Natural killer cell (primary cell): Measurements from ENCODE around the gene EGFL8. TPM values are rescaled to one million over a fixed set of nuclear protein-coding genes. Genes with fewer than 3 reads are reported as not detected.

Experiments
- ATAC-seq, 3 donors: fragments of 150-1000 bp in 2 of 3; fragments of 200-7000 bp in 1 of 3; cut with Tn5 transposase; 1 replicate in 1 of 3; 2 replicates in 2 of 3; pipeline ENCODE4 v1.10.0; 2021; ENCODE audit warnings: mild to moderate bottlenecking in 2 of 3, moderate library complexity in 2 of 3
- DNase-seq, 2 donors: peaks; one replicate each; pipeline versions ENCODE4 v3.0.0 to v3.0.0-alpha.2; 2013 to 2021; ENCODE audit warnings: mixed read lengths in 1 of 2
- H3K27ac ChIP-seq: one replicate; pipeline ENCODE4 v1.5.1; 2013; ENCODE audit warnings: mild to moderate bottlenecking, low read length
- H3K27me3 ChIP-seq: one replicate; pipeline ENCODE4 v1.6.1; 2013; ENCODE audit warnings: low read length; ENCODE audit not compliant: control insufficient read depth, insufficient read depth
- H3K36me3 ChIP-seq: one replicate; pipeline ENCODE4 v1.6.1; 2013; ENCODE audit warnings: low read length; ENCODE audit not compliant: control insufficient read depth, insufficient read depth
- H3K4me1 ChIP-seq: one replicate; pipeline ENCODE4 v1.6.1; 2013; ENCODE audit warnings: low read length; ENCODE audit not compliant: control insufficient read depth, insufficient read depth
- H3K4me3 ChIP-seq: one replicate; pipeline ENCODE4 v1.5.1; 2013; ENCODE audit warnings: low read length
- H3K9me3 ChIP-seq: one replicate; pipeline ENCODE4 v1.6.1; 2013; ENCODE audit warnings: low read length; ENCODE audit not compliant: control insufficient read depth, insufficient read depth
- H3K27ac Mint-ChIP-seq, 2 donors: one replicate each; pipeline ENCODE4 v1.8.0; 2022; ENCODE audit warnings: mild to moderate bottlenecking in 2 of 2, mixed read lengths in 2 of 2, moderate library complexity in 1 of 2
- H3K27me3 Mint-ChIP-seq, 2 donors: one replicate each; pipeline ENCODE4 v1.8.0; 2022; ENCODE audit warnings: low read depth in 2 of 2, mixed read lengths in 2 of 2
- H3K36me3 Mint-ChIP-seq: one replicate; pipeline ENCODE4 v1.8.0; 2022; ENCODE audit warnings: mixed read lengths
- H3K4me1 Mint-ChIP-seq, 2 donors: one replicate each; pipeline ENCODE4 v1.8.0; 2022; ENCODE audit warnings: mixed read lengths in 2 of 2
- H3K4me3 Mint-ChIP-seq: one replicate; pipeline ENCODE4 v1.8.0; 2022; ENCODE audit warnings: mild to moderate bottlenecking, moderate library complexity, mixed read lengths
- H3K9me3 Mint-ChIP-seq, 2 donors: one replicate each; pipeline ENCODE4 v1.8.0; 2022; ENCODE audit warnings: mixed read lengths in 2 of 2
- WGBS: methylation state at CpG from one replicate; pipeline ENCODE4 v1.1.7; 2013; ENCODE audit warnings: missing lambda C conversion rate; ENCODE audit not compliant: insufficient coverage; 5-methylcytosine and 5-hydroxymethylcytosine counted together
- intact Hi-C: fragments of 100-400 bp; cut with micrococcal nuclease; formaldehyde crosslinking; loops from one replicate; pipeline ENCODE4 v1.14.2; 2022
- total RNA-seq, 4 donors: library from RNA; stranded (reverse); fragments of 120-200 nt in 1 of 4; gene quantifications; one replicate each; pipeline versions ENCODE4 v1.2.3 to v1.2.4, GENCODE V29; 2013 to 2022
- TF ChIP-seq, protein P1 (sequence below): fragments of 200-600 bp; IDR thresholded peaks from one replicate; pipeline ENCODE4 v1.8.0; 2022; ENCODE audit warnings: antibody characterized with exemption

EGFL8 gene
- total RNA-seq, 3 donors from 2014 or later (not counting 1 experiment from before 2014, with no cell fraction given) = 18.2 to 22.9 (median 20.1) TPM

DNA sequence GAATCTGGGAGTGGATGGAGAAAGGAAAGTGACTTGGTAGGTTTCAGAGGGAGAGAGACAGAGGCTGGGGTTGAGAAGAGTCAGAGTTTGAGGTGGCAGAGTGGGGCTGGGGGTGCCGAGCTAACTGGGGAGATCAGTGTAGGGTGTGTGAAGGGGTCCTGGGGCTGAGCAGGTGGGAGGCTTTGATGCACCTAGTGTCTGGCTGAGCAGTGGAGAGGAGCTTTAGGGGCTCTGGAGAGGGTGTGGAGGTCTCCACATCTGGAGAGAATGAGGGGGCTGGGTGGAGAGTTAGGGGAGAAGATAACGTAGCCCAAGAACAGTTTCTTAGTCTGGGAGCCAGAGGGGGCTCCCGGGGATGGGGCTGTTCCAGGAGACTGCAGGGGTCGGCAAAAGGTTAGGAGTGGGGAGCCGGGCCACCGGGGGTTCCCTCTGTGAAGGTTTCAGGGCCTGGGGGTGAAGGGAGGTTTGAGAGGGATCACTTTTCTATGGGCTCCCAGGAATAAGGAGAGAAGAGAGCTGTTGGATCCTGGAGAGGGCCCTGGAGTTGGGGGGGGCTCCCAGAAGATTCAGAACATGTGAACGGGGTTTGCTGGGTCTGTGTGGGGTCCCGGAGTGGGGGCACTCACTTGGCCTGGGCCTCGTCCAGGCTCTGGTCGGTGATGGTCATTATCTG is 24.8 kb downstream of the EGFL8 start:
- H3K4me3 ChIP-seq = peak overlapping the region; percentile 69

DNA sequence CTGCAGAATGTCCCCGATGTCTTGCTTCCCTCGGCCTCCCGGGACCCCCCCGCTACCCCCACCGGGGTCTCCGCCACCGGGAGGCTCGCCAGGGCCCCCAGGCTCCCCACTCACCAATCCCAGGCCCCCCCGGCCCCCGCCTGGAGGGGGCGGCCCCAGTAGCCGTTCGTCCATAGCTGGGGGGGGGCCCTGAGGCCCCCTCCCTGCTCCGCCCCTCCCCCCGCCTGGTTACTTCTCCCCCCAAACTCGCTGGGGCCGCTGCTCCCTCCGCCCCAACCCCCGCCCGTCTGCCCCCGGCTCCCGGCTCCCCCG is 25.3 kb downstream of the EGFL8 start:
- H3K4me1 Mint-ChIP-seq = peaks cover 58 to 81% of the 10 kb centered on the region in 2 donors
- WGBS = 0% methylated on average over 13 of the region's 23 CpGs
- ATAC-seq = no peak
- DNase-seq = no peak
- H3K4me3 Mint-ChIP-seq = peak overlapping the region; percentile 88
- H3K4me3 ChIP-seq = peak overlapping the region; percentile 69
- H3K27me3 ChIP-seq = no peaks in the 10 kb centered on the region
- peak overlapping the region; percentile 99 for H3K27ac ChIP-seq
- intact Hi-C loops = loop anchor here (1.0 to 10.0 kb wide), 2 partner anchors 11 to 215 kb away; partner anchors contain the start of genes DXO and RNF5
- no peaks in the 10 kb centered on the region for H3K27me3 Mint-ChIP-seq
- H3K36me3 ChIP-seq = peaks cover 27% of the 10 kb centered on the region
- no peaks in the 10 kb centered on the region for H3K9me3 ChIP-seq
- peak overlapping the region; percentile 99 for H3K27ac Mint-ChIP-seq
- H3K36me3 Mint-ChIP-seq = peaks cover 19% of the 10 kb centered on the region
- H3K4me1 ChIP-seq = peaks cover 75% of the 10 kb centered on the region
- H3K9me3 Mint-ChIP-seq = no peaks in the 10 kb centered on the region
- TF ChIP-seq, protein P1, sequence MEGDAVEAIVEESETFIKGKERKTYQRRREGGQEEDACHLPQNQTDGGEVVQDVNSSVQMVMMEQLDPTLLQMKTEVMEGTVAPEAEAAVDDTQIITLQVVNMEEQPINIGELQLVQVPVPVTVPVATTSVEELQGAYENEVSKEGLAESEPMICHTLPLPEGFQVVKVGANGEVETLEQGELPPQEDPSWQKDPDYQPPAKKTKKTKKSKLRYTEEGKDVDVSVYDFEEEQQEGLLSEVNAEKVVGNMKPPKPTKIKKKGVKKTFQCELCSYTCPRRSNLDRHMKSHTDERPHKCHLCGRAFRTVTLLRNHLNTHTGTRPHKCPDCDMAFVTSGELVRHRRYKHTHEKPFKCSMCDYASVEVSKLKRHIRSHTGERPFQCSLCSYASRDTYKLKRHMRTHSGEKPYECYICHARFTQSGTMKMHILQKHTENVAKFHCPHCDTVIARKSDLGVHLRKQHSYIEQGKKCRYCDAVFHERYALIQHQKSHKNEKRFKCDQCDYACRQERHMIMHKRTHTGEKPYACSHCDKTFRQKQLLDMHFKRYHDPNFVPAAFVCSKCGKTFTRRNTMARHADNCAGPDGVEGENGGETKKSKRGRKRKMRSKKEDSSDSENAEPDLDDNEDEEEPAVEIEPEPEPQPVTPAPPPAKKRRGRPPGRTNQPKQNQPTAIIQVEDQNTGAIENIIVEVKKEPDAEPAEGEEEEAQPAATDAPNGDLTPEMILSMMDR = no peak

More for the DNA sequence above, 24.8 kb downstream of the EGFL8 start:
- Mint-ChIP-seq H3K27ac (peak overlapping the region; percentile 99), H3K4me1 (peaks cover 53 to 77% of the 10 kb centered on the region in 2 donors), H3K36me3 (peaks cover 19% of the 10 kb centered on the region), H3K27me3 (no peaks in the 10 kb centered on the region), H3K4me3 (peak overlapping the region; percentile 88), H3K9me3 (no peaks in the 10 kb centered on the region)
- 3% methylated on average over 10 of the region's 10 CpGs for WGBS
- Histone ChIP-seq H3K4me1 (peaks cover 70% of the 10 kb centered on the region), H3K27me3 (no peaks in the 10 kb centered on the region), H3K9me3 (no peaks in the 10 kb centered on the region), H3K27ac (peak overlapping the region; percentile 99), H3K36me3 (peaks cover 29% of the 10 kb centered on the region)
- ATAC-seq (no peak), DNase-seq (no peak)
- TF ChIP-seq, protein P1 = no peak
- intact Hi-C loops = no loop called here

DNA sequence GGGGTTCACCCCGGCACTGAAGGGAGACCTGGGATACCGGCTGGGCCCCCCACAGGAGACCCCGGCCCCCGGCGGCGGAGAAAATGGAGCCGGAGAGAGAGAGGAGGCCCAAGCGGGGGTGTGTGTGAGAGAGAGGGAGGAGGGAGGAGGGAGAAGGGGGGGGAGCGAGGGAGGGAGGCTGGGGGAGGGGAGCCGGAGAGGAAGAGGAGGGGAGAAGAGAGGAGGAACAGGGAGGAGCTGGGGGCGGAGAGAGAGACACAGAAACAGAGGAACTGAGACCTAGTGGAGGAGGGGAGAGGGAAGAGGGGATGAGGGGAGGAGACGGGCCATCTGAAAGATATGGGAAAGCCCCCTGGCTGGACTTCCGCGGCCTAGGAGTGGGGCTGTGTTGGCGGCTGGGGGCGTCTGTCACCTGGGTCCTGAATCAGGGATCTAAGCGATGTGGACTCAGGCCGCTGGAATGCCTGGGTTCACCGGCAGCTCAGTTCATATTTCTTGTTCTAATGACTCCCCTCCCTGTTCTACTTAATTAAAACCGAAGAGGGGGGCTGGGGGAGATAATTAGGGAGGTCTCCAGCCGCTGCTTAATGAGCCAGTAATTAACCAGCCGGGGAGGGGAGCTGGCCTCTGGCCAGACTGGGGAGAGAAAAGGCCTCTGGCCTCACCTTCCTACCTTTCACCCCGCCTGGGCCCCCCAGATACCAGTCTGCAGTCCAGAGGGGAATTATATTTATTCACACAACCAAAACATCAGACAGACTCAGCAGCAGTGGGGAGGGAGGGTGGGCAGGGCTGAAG is 25.9 kb downstream of the EGFL8 start, which contains the start of gene PBX2:
Gene PBX2 (minus strand): TSS at position 149 of the 798 bp plus-strand sequence. CDS start 287 bp downstream, outside the sequence.
- under 1% methylated on average over 16 of the region's 23 CpGs for WGBS

More for the DNA sequence above, 25.9 kb downstream of the EGFL8 start, which contains the start of gene PBX2:
- Histone ChIP-seq H3K9me3 (no peaks in the 10 kb centered on the region), H3K27ac (peak within 1 kb of the TSS; percentile 99), H3K4me3 (peak within 1 kb of the TSS; percentile 69), H3K36me3 (peaks cover 27% of the 10 kb centered on the region), H3K4me1 (peaks cover 81% of the 10 kb centered on the region), H3K27me3 (no peaks in the 10 kb centered on the region)
- DNase-seq (peak; percentile 61 to 91), ATAC-seq (peak; percentile 73 to 86 (median 76))
- Mint-ChIP-seq H3K36me3 (peaks cover 19% of the 10 kb centered on the region), H3K9me3 (no peaks in the 10 kb centered on the region), H3K27me3 (no peaks in the 10 kb centered on the region), H3K27ac (peak within 1 kb of the TSS; percentile 99), H3K4me3 (peak within 1 kb of the TSS; percentile 94), H3K4me1 (peaks cover 64 to 86% of the 10 kb centered on the region in 2 donors)
- intact Hi-C loops = loop anchor here (1.0 to 10.0 kb wide), 2 partner anchors 12 to 215 kb away; partner anchors contain the start of genes DXO and RNF5
- TF ChIP-seq, protein P1 = no peak
